ENCODE measurements around the gene OR2M2.

DNA sequence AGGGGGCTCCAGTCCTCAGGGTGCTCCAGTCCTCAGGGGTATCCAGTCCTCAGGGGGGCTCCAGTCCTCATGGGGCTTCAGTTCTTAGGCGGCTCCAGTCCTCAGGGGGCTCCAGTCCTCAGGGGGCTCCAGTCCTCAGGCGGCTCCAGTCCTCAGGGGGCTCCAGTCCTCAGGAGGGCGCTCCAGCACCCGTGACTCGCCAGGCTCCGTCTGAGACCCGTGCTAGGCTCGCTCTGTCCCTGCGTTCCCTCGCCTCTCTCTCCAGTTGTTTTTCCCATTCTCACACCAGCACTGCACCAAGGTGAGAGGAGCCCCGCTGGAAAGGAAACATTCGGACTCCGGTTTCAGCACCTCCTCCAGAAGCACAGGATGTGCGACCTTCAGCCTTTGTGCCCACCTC is 9.4 kb upstream of the OR2M2 start:
- TF ChIP-seq EP300 (IDR thresholded peaks at IDR 0.05) (no peak), POLR2A (IDR thresholded peaks at IDR 0.05) (no peak)

Data from gastroesophageal sphincter (tissue), 2 donors.